DMS 273 (cell line): ENCODE data around the gene GLRX.

Experiments used
- DNase-seq: peaks from one replicate; lab custom pipeline; 2025; ENCODE audit not compliant: unreplicated experiment; lab: John Stamatoyannopoulos, UW

GLRX gene

DNA sequence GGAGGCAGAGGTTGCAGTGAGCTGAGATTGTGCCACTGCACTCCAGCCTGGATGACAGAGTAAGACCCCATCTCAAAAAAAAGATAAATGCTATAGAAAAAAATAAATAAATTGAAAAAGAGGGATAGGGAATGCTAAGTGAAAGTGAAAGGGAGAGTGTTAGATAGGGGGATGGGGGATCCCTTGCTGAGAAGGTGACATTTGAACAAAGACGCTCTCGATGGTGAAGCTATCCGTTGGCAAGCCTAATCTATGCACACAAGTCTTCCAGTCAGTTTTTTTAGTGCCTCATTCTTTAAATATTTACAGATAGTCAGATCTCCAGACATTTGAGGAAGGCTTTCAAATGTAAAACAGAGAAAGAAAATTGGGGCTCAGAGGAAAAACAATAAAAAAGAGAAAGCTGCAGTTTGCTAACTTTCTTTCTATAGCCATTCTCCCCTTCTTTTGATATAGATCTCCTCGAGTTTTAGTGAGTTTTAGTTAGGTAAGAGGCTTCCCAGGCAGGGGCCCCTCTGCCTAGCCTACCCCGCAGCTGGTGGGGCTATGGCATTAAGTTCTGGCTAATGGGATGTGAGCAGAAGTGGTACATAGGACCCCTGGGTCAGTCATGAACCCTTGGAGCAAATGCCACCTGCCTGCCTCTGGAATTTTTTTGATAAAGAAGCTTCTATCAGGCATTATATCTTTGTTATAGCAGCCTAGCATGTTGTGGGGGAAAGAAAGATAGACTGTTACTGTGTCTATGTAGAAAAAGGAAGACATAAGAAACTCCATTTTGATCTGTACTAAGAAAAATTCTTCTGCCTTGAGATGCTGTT is 12.0 kb downstream of the GLRX start:
- DNase-seq, result no peak

DNA sequence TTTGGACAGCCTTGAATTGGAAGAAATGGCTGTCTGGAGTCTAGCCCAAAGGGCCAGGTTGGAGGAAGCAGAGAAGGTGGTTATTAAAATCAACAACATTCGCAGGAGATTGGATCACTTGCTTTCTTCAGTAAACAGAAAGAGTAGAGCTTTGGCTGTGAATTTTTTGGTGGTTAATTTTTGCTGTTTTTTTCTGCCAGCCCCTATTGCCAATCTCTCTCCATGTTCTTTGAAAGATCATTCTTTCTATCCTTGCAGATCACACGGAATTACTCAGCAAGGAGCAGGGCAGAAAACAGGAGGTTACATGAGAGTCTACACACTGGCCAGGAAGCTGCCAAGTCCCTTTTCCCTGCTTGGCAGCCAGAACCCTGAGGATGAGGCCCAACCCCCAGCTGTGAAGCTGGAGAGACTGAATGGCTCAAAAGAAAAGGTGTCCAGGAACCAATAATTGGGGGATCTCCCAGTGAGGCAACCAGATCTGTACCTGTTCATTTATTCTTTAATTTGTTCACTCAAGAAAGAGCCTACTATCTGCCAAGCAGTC is 13.0 kb downstream of the GLRX start:
- peak; percentile 17 for DNase-seq

DNA sequence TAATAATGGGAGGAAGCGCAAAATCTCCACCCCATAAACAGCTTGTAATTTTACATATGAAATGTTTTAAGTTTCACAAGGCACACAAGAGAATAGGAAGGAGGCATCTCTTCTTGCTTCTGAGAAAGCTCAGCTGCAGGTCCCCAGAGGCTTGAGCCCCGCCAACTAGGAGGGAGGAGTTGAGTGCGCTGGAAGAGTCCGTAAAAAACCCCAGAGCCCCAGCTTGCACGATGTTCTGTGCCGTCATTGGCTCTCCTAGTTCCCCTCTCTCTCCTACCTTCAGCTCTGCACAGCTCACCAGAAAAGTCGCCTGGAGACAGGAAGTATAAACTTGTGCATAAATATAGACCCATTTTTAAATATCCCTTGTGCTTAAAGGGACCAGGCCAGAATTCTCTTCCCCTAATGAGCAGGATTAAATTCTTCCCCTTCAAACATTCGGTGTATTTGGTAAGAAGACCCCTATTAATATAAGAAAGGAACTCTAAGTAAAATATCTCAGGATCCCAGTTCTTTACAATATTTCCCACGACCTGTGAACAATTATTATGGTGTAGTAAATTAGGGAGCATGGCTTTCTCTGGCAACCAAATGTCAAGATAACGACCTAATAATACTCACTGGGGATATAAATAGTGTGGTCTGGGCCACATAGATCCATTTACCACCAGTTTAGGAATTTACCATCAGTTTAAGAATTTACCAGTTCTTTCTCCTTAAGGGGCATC is 13.7 kb downstream of the GLRX start:
- DNase-seq, result peak; percentile 66

DNA sequence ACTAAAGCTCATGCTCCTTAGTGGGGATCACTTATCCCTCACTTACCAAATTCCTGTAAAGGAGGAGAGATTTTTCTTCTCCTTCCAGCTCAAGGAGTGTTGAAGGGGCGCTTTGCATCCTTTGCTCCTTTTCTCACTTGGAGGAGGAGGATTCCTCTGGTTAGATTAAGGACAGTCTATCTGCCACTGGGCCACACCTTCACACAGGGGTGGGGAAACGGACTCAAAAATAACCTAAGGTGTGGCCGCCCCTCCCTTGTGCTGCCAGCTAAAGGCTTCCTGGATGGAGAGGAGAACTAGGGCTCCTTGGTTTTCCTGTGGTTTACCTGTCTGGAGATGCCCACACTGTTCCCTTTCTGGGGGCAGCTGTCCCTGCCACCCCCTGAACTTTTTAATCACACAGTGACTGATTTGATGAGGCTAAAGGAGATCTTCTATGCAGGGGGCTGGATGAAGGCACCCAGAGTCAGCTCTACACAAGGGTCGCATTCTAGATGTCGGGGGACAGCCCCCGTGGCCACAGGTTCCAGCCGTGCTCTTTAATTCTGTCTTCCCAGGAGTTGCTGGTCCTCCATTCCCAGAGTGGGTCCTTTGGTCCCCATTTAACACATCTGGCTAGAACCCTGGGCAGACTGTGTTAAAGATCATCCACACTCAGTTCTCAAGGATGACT is 14.4 kb downstream of the GLRX start:
- DNase-seq, result no peak

DNA sequence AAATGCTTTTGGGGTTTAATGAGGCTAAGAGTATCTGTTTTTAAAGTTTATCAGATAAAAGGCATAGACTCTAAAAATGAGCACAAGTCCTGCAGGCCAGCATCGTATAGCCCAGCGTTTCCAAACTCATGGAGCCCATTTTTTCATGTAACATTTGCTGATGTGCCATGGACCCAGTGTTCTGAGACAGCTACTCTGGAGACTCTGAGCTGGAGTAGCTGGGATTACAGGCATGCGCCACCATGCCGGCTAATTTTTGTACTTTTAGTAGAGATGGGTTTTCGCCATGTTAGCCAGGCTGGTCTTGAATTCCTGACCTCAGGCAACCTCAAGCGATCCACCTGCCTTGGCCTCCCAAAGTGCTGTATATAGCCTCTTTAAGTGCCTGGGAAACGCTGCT is 15.8 kb downstream of the GLRX start:
- DNase-seq, result no peak

DNA sequence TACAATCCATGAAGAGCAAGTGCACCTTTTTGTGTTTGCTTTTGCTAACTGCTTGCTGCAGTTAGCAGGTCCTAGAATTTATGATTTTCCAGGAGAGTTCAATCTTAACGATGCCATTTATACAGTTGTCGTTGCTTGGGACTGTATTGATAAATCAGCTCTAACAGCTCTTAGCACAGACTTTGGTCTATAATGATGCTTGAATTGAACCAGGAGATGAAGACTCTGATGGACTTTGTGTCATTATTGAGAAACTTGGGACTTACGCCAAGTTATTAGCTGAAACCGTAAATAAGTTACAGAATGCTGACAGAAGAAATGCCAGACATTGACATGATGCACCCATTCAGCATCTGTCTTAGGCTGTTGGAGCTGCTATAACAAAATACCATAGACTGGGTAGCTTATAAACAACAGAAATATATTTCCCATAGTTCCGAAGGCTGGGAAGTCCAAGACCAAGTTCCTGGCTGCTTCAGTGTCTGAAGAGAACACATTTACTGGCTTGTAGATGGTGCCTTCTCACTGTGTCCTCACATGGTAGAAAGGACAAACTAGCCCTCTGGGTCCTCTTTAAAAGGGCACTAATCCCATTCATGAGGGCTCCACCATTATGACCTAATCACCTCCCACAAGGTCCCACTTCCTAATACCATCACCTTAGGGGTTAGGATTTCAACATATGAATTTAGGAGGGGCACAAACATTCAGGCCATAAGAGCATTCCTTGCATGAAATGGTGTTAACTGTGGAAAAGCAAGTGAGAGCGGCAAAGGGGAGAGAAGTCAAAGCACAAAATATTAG is 17.6 kb downstream of the GLRX start:
- DNase-seq, result no peak

DNA sequence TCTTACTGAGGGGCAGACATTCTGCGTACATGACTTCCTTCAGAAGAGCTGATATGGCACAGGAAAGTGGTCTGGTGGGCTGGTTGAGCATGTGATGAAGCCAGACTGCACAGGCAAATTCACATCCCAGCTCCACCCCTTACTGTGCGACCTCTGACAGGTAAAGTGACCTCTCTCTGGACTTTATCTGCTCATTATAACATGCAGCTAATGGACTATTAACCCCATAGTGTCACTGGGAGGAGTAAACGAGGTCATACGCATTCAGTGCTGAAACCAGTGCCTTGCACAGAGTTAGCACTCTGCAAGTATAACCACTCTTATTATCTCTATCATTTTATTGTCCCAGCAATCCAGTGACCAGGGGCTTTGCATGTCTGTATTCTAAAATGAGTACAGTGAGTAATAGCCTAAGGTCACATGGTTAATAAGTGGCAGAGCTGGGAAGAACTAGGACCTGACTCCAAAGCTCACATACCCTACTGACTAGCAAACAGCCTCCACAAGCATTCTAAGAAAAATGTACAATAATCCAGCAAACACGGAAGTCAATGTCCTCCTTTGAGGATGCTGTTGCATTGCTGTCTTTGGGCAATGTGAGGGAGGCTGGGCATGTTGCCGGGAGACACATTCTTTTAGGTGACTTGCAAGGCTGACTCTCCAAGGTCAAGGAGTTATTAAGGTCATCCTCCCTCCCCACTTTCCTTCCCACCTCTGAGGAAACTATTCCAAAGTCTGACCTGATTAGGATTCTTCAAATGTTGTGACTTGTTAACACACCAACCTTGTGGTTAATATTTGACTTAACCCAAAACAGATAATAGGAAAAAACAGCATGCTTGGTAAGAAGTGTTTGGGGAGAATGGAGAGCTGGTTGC is 19.0 kb downstream of the GLRX start:
- no peak for DNase-seq

DNA sequence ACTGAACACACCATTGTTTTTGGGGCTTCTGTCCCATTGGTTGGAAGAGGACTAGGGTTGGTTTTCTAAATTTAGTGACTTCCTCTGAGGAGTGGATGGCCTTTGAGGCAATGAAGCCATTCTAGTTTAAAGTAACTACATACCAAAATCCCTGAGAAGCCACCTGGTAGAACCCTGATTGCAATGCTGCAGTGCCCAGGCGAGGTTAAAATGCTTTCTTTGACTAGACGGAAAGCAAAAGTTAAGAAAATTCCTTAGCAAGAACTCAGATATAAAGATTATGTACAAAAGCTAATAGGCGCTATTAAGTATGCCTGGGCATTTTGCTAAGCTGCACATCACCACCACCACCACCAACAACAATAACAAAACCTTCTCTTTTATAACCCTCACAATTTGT is 20.6 kb downstream of the GLRX start:
- no peak for DNase-seq

DNA sequence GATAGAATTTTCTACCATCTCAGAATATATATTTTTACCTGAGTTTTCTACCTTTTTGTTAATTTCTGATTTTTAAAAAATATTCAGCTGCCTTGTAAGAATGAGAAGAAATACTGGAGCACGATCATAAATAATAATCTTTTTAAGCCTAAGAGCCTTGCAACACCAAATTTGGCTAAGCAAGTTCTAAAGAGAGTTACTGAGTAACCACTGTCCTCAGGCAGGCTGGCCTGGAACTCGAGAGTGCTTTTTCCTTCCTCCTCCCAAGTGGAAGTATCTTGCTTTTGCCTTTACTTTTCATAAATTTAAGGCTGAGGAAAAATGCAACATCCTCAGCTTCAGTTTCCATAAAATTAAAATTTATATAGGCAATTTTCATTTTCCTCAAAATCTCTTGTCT is 21.0 kb downstream of the GLRX start:
- no peak for DNase-seq

DNA sequence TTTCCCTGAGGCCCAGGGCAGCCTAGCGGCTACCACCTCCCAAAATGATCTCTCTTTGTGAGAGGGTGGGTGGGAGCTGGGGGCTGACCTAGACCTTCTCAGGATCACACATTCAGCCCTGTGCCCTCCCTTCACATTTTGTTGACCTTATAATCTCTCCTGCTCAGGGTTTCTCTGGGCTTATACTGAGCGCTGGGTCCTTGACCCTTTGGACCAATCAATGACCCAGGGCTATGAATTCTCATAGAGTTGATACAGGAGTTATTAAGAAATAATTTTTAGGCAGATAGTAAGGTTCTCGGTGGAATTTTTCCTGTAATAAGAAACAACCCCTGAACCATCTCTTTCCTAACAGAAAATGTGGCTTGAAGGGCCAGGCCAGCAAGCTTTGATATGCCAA is 22.0 kb downstream of the GLRX start:
- DNase-seq, result no peak

DNA sequence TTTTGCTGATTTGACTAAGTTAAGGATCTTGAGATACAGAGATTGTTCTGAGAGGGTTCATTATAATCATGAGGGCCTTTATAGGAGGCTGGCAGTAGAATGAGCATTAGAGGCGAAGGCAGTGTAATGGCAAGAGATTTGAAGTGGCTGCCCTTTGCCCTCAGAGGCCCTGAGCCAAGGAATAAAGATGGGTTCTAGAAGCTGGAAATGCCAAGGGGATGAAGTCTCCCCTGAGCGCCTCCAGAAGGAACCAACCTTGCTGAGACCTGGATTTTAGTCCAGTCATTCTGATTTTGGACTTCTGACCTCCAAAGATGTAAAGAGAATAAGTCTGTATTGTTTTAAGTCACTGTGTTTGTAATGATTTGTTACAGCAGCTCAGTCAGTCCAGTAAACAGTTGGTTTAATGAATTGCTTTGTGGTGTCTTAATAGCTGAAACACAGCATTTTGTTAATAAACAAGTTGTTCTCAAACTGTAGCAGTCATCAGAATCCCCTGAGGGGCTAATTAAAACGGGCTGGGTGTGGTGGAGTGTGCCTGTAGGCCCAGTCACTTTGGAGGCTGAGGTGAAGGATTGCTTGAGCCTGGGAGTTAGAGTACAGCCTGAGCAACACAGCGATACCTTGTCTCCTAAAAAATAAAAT is 23.2 kb downstream of the GLRX start:
- DNase-seq, result no peak

DNA sequence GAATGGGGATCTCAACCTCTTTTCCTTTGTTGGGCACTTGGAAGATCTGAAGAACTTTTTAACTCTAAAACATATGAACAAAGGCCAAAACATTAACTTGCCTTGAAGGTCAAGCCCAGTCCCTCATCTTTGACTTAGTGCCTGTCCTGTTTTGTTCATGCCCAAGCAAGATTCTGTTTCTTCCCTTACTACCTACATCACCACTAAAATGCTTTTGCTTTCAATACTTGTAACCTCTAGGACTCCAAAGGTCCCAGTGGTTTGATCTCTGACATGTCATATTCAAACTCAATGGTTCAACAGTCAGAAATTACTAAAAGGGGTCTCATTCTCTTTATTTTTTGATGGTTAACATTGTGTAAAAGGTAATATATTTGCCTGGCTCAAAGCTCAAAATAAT is 24.0 kb downstream of the GLRX start:
- DNase-seq, result no peak

DNA sequence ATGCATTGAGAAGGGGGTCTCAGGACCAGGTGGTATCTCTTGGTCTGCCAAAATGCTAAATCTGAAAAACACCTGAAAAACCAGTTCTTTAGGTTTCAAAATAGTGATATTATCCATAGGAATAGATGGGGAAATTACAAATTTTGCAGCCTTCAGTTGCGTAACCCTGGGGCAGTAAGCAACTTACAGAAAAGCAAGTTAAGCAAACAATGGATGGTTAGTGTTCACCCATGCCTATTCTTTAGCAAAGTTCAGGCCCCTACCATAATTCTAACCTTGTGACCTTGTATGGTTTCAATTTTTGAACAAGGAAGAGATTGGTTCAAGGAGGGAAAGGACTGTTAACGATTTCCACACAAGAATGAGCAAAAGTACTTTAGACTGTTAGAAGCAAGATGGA is 24.5 kb downstream of the GLRX start:
- DNase-seq, result no peak

DNA sequence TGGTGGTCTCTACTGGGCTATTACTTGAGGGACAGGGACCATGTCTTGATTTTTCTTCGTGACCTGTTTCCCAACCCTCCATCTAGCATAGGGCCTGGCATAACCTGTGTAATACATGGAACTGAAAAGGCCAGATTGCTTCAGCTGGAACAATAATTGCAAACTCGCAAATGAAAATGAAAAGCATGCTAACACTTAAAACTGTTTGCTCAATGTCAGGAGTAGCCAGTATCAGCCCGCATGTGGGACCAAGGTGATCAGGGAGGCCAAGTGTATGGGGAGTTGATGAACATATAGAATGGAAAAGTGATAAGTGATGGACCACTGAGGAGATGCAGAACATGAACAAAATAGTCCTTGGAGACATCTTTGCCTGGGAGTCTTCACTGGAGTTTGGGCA is 25.2 kb downstream of the GLRX start:
- no peak for DNase-seq

DNA sequence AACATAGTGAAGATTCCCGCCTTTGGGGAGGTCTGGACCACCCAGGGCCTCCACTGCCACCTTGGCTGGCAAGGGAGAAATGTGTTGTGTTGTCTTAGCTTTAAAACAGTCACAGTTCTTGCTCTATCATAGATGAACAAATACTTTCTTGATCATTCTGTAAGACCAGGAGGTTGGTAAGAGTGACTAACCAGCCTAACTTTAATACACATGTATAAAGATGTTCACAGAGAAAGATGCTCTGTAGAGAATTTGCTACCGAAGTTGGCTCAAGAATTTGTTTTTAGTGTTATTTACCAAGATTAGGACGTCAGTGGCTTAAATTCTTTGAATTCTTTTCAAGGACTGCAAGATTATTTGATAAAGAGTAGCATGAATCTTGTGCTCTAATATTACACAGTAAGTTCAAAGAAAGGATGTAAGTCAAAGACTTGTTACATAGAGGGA is 28.4 kb downstream of the GLRX start:
- DNase-seq, result no peak

DNA sequence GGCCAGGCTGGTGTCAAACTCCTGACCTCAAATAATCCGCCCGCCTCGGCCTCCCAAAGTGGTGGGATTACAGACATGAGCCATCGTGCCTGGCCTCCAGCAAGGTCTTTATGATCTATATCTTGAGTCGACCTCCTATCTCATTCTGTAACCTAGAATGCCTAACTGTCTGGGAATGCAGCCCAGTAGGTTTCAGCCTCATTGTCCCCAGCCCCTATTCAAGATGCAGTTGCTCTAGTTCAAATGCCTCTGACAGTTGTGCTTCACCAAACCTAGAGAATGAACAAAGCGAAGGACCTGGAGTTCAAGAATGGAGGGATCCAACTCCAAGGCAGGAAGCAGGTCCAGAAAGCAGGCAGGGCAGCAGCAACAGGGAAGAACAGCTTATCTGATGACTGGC is 30.8 kb downstream of the GLRX start:
- no peak for DNase-seq

DNA sequence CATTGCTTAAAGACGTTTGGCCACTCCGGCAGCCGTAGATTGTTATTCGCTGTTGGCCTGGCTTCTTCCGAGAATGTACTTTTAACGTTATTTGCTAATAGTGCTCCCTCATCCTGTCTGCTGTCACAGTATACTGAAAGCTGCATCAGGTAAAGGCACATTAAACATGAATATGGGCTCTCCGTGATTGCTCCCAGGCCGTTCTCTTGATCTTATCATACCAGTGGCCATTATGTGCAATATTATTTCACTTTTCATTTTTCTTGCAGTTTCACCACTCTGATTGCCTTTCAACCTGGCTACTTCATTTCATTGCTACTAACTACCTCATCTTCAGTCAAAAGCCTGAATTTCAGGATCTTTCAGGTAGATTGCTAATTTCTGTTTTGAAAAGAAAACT is 34.0 kb downstream of the GLRX start:
- no peak for DNase-seq

DNA sequence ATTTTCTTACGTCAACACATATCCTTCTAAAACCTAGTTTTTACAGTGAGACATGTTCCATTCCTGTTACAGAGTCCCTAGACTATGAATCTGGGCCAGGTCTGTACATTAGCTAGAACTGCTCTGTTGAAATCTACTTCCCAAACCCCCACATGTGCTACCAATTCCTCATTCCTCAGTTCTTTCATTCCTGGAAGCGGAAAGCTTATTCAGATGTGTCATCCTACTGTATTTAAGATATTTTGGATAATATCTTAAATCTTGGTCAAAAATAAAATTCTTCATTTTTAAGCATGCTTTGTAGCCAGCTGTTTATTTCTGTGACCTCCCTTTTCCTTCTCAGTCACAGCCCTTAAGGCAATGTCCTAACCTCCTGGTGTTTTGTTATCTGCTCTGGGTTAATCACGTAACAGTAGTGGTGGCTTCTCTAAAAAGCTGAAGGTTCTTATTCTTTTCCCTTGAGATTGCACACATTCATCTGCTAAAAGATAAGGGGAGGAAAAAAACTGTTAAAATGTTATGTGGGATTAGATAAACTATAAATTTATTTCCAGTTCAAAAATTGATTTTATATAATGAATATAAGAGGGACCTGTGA is 35.6 kb downstream of the GLRX start:
- no peak for DNase-seq
